Prostate gland (tissue), 2 donors: ENCODE measurements around the gene ABCA9.
"Not testable (repeated sequence)": the region's sequence is repeated elsewhere in the genome, so short reads cannot be mapped to it uniquely, and the experiment has no call there.

Experiments used
- POLR2A ChIP-seq: fragments of 450-650 bp; IDR thresholded peaks from one replicate; pipeline ENCODE4 v1.6.1; 2016; ENCODE audit warnings: antibody characterized with exemption, mild to moderate bottlenecking
- POLR2AphosphoS5 ChIP-seq: sonication (generic); formaldehyde crosslinking; IDR thresholded peaks from one replicate; pipeline ENCODE4 v1.6.1; 2017; ENCODE audit warnings: antibody characterized with exemption
- TF ChIP-seq, protein P1 (sequence below), 4 experiments: fragments of 200-600 bp in 2 of 4; fragments of 450-650 bp in 2 of 4; sonication (generic) in 2 of 4; IDR thresholded peaks; 1 replicate in 3 of 4; 2 replicates in 1 of 4; pipeline ENCODE4 v1.5.1; 2016 to 2019; ENCODE audit warnings: antibody characterized with exemption in 4 of 4, mild to moderate bottlenecking in 2 of 4, moderate library complexity in 2 of 4

DNA sequence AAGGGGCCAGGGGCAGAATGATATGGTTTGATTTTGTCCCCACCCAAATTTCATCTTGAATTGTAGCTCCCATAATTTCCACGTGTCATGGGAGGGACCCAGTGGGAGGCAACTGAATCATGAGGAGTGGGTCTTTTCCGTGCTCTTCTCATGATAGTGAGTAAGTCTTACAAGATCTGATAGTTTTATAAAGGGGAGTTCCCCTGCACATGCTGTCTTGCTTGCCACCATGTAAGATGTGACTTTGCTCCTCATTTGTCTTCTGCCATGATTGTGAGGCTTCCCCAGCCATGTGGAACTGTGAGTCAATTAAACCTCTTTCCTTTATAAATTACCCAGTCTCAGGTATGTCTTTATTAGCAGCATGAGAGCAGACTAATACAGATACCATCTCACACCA is 101.6 kb downstream of the ABCA9 start:
- TF ChIP-seq, protein P1, sequence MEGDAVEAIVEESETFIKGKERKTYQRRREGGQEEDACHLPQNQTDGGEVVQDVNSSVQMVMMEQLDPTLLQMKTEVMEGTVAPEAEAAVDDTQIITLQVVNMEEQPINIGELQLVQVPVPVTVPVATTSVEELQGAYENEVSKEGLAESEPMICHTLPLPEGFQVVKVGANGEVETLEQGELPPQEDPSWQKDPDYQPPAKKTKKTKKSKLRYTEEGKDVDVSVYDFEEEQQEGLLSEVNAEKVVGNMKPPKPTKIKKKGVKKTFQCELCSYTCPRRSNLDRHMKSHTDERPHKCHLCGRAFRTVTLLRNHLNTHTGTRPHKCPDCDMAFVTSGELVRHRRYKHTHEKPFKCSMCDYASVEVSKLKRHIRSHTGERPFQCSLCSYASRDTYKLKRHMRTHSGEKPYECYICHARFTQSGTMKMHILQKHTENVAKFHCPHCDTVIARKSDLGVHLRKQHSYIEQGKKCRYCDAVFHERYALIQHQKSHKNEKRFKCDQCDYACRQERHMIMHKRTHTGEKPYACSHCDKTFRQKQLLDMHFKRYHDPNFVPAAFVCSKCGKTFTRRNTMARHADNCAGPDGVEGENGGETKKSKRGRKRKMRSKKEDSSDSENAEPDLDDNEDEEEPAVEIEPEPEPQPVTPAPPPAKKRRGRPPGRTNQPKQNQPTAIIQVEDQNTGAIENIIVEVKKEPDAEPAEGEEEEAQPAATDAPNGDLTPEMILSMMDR (IDR thresholded peaks at IDR 0.05) = not testable (repeated sequence)
- not testable (repeated sequence) for TF ChIP-seq POLR2A, POLR2AphosphoS5
